Measurements from ENCODE around the gene CR1. TPM values are rescaled to one million over a fixed set of nuclear protein-coding genes. Genes with fewer than 3 reads are reported as not detected.
"Not testable (repeated sequence)": the region's sequence is repeated elsewhere in the genome, so short reads cannot be mapped to it uniquely, and the experiment has no call there.

The CR1 gene
- polyA plus RNA-seq, 3 donors: 11.3 to 30.8 (median 26.5) TPM

GRCh38 chr1:207633226-207633625 lies 137.3 kb downstream of the CR1 start:
- H3K9me3 ChIP-seq (replicated peaks in 1 of 2; ENCODE audit: control insufficient read depth in 1 of 2, insufficient read depth in 1 of 2, low read length in 2 of 2): no peaks in the 10 kb centered on the region
- Mint-ChIP-seq H3K4me3 (no peak overlapping the region), H3K27ac (no peak overlapping the region), H3K36me3 (peaks cover 79 to 85% of the 10 kb centered on the region in 2 donors), H3K9me3 (peaks cover 0 to 3% (median 0%) of the 10 kb centered on the region in 7 donors), H3K4me1 (peaks cover 5% of the 10 kb centered on the region), H3K27me3 (ENCODE audit: low read depth in 3 of 3) (peaks cover 0 to 7% (median 2%) of the 10 kb centered on the region in 3 donors)
- H3K4me3 ChIP-seq (replicated peaks in 1 of 3; ENCODE audit: low read depth in 2 of 3, low read length in 3 of 3): no peak overlapping the region
- no peak overlapping the region for H3K4me2 ChIP-seq (replicated peaks; ENCODE audit: extremely low read depth, low read length, poor library complexity, severe bottlenecking)
- H3K27ac ChIP-seq (ENCODE audit: low read depth in 1 of 2, low read length in 2 of 2): no peak overlapping the region
- intact Hi-C loops (cut with micrococcal nuclease): no loop called here
- H3K36me3 ChIP-seq (replicated peaks in 1 of 2; ENCODE audit: control insufficient read depth in 1 of 2, insufficient read depth in 2 of 2, low read length in 2 of 2): peaks cover 2 to 79% of the 10 kb centered on the region in 2 donors
- no peaks in the 10 kb centered on the region for H3K27me3 ChIP-seq (ENCODE audit: control insufficient read depth in 2 of 2, insufficient read depth in 2 of 2, low read length in 2 of 2)
- TF ChIP-seq CTCF (IDR thresholded peaks at IDR 0.05): no peak
- H3K4me1 ChIP-seq (ENCODE audit: control insufficient read depth in 1 of 2, insufficient read depth in 2 of 2, low read length in 2 of 2): no peaks in the 10 kb centered on the region
- no peak overlapping the region for H3K9ac ChIP-seq (ENCODE audit: insufficient read depth, low read length, poor library complexity, severe bottlenecking)
- DNase-seq: no peak
- no peak overlapping the region for H2AFZ ChIP-seq (ENCODE audit: insufficient read depth, low read depth, low read length, poor library complexity, severe bottlenecking)
- no peaks in the 10 kb centered on the region for H4K20me1 ChIP-seq (ENCODE audit: insufficient read depth, low read length)
- no peaks in the 10 kb centered on the region for H3K79me2 ChIP-seq (ENCODE audit: insufficient read depth, low read length)

GRCh38 chr1:207633699-207634289 lies 137.8 kb downstream of the CR1 start:
- H3K9me3 ChIP-seq (replicated peaks in 1 of 2; ENCODE audit: control insufficient read depth in 1 of 2, insufficient read depth in 1 of 2, low read length in 2 of 2); H4K20me1 ChIP-seq (ENCODE audit: insufficient read depth, low read length); DNase-seq; H3K27me3 ChIP-seq (ENCODE audit: control insufficient read depth in 2 of 2, insufficient read depth in 2 of 2, low read length in 2 of 2); H3K27me3 Mint-ChIP-seq (ENCODE audit: low read depth in 3 of 3); H3K9me3 Mint-ChIP-seq; H3K27ac ChIP-seq (ENCODE audit: low read depth in 1 of 2, low read length in 2 of 2); H3K4me1 ChIP-seq (ENCODE audit: control insufficient read depth in 1 of 2, insufficient read depth in 2 of 2, low read length in 2 of 2); H3K79me2 ChIP-seq (ENCODE audit: insufficient read depth, low read length); H3K27ac Mint-ChIP-seq; H3K4me2 ChIP-seq (replicated peaks; ENCODE audit: extremely low read depth, low read length, poor library complexity, severe bottlenecking); H2AFZ ChIP-seq (ENCODE audit: insufficient read depth, low read depth, low read length, poor library complexity, severe bottlenecking); intact Hi-C loops (cut with micrococcal nuclease); H3K9ac ChIP-seq (ENCODE audit: insufficient read depth, low read length, poor library complexity, severe bottlenecking); H3K4me3 ChIP-seq (replicated peaks in 1 of 3; ENCODE audit: low read depth in 2 of 3, low read length in 3 of 3); H3K4me1 Mint-ChIP-seq: not testable (repeated sequence)
- 100% methylated on average over 4 of the region's 12 CpGs for WGBS (ENCODE audit: insufficient coverage)
- Mint-ChIP-seq H3K36me3 (peaks cover 80 to 89% of the 10 kb centered on the region in 2 donors), H3K4me3 (peak overlapping the region in 1 of 2 donors; percentile 47)
- peaks cover 2 to 81% of the 10 kb centered on the region in 2 donors for H3K36me3 ChIP-seq (replicated peaks in 1 of 2; ENCODE audit: control insufficient read depth in 1 of 2, insufficient read depth in 2 of 2, low read length in 2 of 2)

GRCh38 chr1:207634293-207634692 lies 138.3 kb downstream of the CR1 start:
- H3K4me3 ChIP-seq (replicated peaks in 1 of 3; ENCODE audit: low read depth in 2 of 3, low read length in 3 of 3); H3K27me3 Mint-ChIP-seq (ENCODE audit: low read depth in 3 of 3); H3K4me1 Mint-ChIP-seq; H3K4me2 ChIP-seq (replicated peaks; ENCODE audit: extremely low read depth, low read length, poor library complexity, severe bottlenecking); H4K20me1 ChIP-seq (ENCODE audit: insufficient read depth, low read length); H3K9me3 Mint-ChIP-seq; H2AFZ ChIP-seq (ENCODE audit: insufficient read depth, low read depth, low read length, poor library complexity, severe bottlenecking); intact Hi-C loops (cut with micrococcal nuclease); H3K4me3 Mint-ChIP-seq; H3K4me1 ChIP-seq (ENCODE audit: control insufficient read depth in 1 of 2, insufficient read depth in 2 of 2, low read length in 2 of 2); H3K27ac Mint-ChIP-seq; H3K9me3 ChIP-seq (replicated peaks in 1 of 2; ENCODE audit: control insufficient read depth in 1 of 2, insufficient read depth in 1 of 2, low read length in 2 of 2); H3K79me2 ChIP-seq (ENCODE audit: insufficient read depth, low read length); H3K9ac ChIP-seq (ENCODE audit: insufficient read depth, low read length, poor library complexity, severe bottlenecking); H3K27me3 ChIP-seq (ENCODE audit: control insufficient read depth in 2 of 2, insufficient read depth in 2 of 2, low read length in 2 of 2); H3K27ac ChIP-seq (ENCODE audit: low read depth in 1 of 2, low read length in 2 of 2); DNase-seq: not testable (repeated sequence)
- H3K36me3 ChIP-seq (replicated peaks in 1 of 2; ENCODE audit: control insufficient read depth in 1 of 2, insufficient read depth in 2 of 2, low read length in 2 of 2): peaks cover 2 to 81% of the 10 kb centered on the region in 2 donors
- WGBS (ENCODE audit: insufficient coverage): 100% methylated on average over 2 of the region's 6 CpGs
- peaks cover 79 to 89% of the 10 kb centered on the region in 2 donors for H3K36me3 Mint-ChIP-seq

GRCh38 chr1:207635569-207636186 lies 139.7 kb downstream of the CR1 start:
- DNase-seq; H3K9me3 ChIP-seq (replicated peaks in 1 of 2; ENCODE audit: control insufficient read depth in 1 of 2, insufficient read depth in 1 of 2, low read length in 2 of 2); H4K20me1 ChIP-seq (ENCODE audit: insufficient read depth, low read length); H2AFZ ChIP-seq (ENCODE audit: insufficient read depth, low read depth, low read length, poor library complexity, severe bottlenecking); H3K79me2 ChIP-seq (ENCODE audit: insufficient read depth, low read length); H3K27me3 ChIP-seq (ENCODE audit: control insufficient read depth in 2 of 2, insufficient read depth in 2 of 2, low read length in 2 of 2); intact Hi-C loops (cut with micrococcal nuclease); H3K4me1 Mint-ChIP-seq; H3K4me2 ChIP-seq (replicated peaks; ENCODE audit: extremely low read depth, low read length, poor library complexity, severe bottlenecking); H3K4me1 ChIP-seq (ENCODE audit: control insufficient read depth in 1 of 2, insufficient read depth in 2 of 2, low read length in 2 of 2); H3K4me3 ChIP-seq (replicated peaks in 1 of 3; ENCODE audit: low read depth in 2 of 3, low read length in 3 of 3); H3K27me3 Mint-ChIP-seq (ENCODE audit: low read depth in 3 of 3); H3K4me3 Mint-ChIP-seq; H3K9ac ChIP-seq (ENCODE audit: insufficient read depth, low read length, poor library complexity, severe bottlenecking); H3K9me3 Mint-ChIP-seq; H3K27ac ChIP-seq (ENCODE audit: low read depth in 1 of 2, low read length in 2 of 2): not testable (repeated sequence)
- H3K36me3 ChIP-seq (replicated peaks in 1 of 2; ENCODE audit: control insufficient read depth in 1 of 2, insufficient read depth in 2 of 2, low read length in 2 of 2): peaks cover 2 to 76% of the 10 kb centered on the region in 2 donors
- Mint-ChIP-seq H3K36me3 (peaks cover 76 to 92% of the 10 kb centered on the region in 2 donors), H3K27ac (peak overlapping the region in 1 of 7 donors; percentile 2)
- WGBS (ENCODE audit: insufficient coverage): 100% methylated on average over 1 of the region's 7 CpGs

Measured in CD14-positive monocyte (primary cell).